ENCODE results near the gene BRWD1. TPM values are rescaled to one million over a fixed set of nuclear protein-coding genes. Genes with fewer than 3 reads are reported as not detected.

BRWD1 gene
- total RNA-seq, 2 donors from 2014 or later = 27.7 to 39.9 TPM

DNA sequence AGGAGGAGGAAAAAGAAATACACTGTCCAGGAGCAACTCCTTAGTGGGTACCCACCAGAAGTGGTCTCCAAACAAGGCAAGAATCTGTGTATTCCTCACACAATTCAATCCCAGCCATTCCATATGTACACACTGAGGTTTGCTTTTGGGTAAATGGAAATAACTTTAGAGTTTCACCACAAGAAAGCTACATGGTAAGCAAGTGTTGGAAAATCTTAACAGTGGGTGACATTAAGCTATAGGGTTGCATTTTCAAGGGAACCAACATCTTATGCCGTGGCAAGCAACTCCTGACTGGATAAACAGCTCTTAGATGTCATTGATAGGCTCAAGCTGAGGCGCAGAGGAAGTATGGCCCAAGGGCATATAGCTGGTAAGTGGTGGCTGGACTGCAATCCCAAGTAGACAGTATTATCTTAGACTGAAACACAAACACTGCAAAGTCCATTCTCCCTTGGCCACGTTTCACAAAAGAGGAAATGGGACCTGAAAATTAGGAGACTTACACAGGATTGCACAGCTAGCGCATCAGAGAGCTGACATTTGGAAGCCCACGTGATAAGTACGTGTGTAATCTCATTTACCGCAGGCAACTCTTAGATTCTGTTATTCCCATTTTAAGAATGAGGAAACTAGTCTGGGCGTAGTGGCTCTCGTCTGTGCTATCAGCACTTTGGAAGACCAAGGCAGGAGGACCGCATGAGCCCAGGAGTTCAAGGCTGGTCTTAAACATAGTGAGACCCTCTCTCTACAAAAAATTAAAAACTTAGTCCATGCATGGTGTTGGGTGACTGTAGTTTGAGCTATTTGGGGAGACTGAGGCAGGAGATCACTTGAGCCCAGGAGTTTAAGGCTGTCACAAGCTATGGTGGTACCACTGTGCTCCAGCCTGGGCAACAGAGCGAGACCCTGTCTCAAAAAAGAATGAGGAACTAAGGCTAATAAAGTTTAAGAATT, 4.0 kb upstream of the BRWD1 start:
- no peaks in the 10 kb centered on the region for H3K27me3 Mint-ChIP-seq
- no peak for ATAC-seq (replicated peaks)
- H3K4me1 Mint-ChIP-seq = peaks cover 16% of the 10 kb centered on the region

GRCh38 chr21:39316729-39317128, 3.3 kb upstream of the BRWD1 start:
- Mint-ChIP-seq H3K9me3 (no peaks in the 10 kb centered on the region), H3K4me1 (peaks cover 23% of the 10 kb centered on the region), H3K27ac (no peak overlapping the region), H3K4me3 (no peak overlapping the region), H3K36me3 (ENCODE audit: low read depth) (peaks cover 21% of the 10 kb centered on the region), H3K27me3 (no peaks in the 10 kb centered on the region)
- no peak for ATAC-seq (replicated peaks)

More for the DNA sequence above, 4.0 kb upstream of the BRWD1 start:
- Mint-ChIP-seq H3K36me3 (ENCODE audit: low read depth) (peaks cover 14% of the 10 kb centered on the region), H3K4me3 (no peak overlapping the region), H3K9me3 (no peaks in the 10 kb centered on the region), H3K27ac (no peak overlapping the region)

GRCh38 chr21:39315603-39316445, 2.4 kb upstream of the BRWD1 start:
- peak overlapping the region; percentile 37 for H3K4me3 Mint-ChIP-seq
- H3K36me3 Mint-ChIP-seq (ENCODE audit: low read depth) = peaks cover 30% of the 10 kb centered on the region
- no peaks in the 10 kb centered on the region for H3K9me3 Mint-ChIP-seq
- ATAC-seq (replicated peaks) = peak; percentile 44
- H3K27me3 Mint-ChIP-seq = no peaks in the 10 kb centered on the region
- peaks cover 30% of the 10 kb centered on the region for H3K4me1 Mint-ChIP-seq
- H3K27ac Mint-ChIP-seq = peak overlapping the region; percentile 33

- H3K4me3 Mint-ChIP-seq = peak overlapping the region; percentile 93
- H3K36me3 Mint-ChIP-seq (ENCODE audit: low read depth) = peaks cover 44% of the 10 kb centered on the region
- H3K27me3 Mint-ChIP-seq = no peaks in the 10 kb centered on the region
- ATAC-seq (replicated peaks) = peak; percentile 68
- no peaks in the 10 kb centered on the region for H3K9me3 Mint-ChIP-seq
- H3K27ac Mint-ChIP-seq = peak overlapping the region; percentile 96
- peaks cover 33% of the 10 kb centered on the region for H3K4me1 Mint-ChIP-seq
Observed at GRCh38 chr21:39314143-39315027, 953 bp upstream of the BRWD1 start.

- H3K9me3 Mint-ChIP-seq = no peaks in the 10 kb centered on the region
- H3K4me3 Mint-ChIP-seq = peak overlapping the region; percentile 93
- peak; percentile 13 for ATAC-seq (replicated peaks)
- H3K27me3 Mint-ChIP-seq = no peaks in the 10 kb centered on the region
- H3K36me3 Mint-ChIP-seq (ENCODE audit: low read depth) = peaks cover 56% of the 10 kb centered on the region
- peak overlapping the region; percentile 96 for H3K27ac Mint-ChIP-seq
- H3K4me1 Mint-ChIP-seq = peaks cover 37% of the 10 kb centered on the region
Observed at GRCh38 chr21:39313042-39313570, 326 bp downstream of the BRWD1 start.

GRCh38 chr21:39312112-39313041, 1.1 kb downstream of the BRWD1 start:
- peak overlapping the region; percentile 83 for H3K27ac Mint-ChIP-seq
- ATAC-seq (replicated peaks) = peak; percentile 78
- H3K36me3 Mint-ChIP-seq (ENCODE audit: low read depth) = peaks cover 63% of the 10 kb centered on the region
- no peaks in the 10 kb centered on the region for H3K9me3 Mint-ChIP-seq
- peak overlapping the region; percentile 93 for H3K4me3 Mint-ChIP-seq
- no peaks in the 10 kb centered on the region for H3K27me3 Mint-ChIP-seq
- H3K4me1 Mint-ChIP-seq = peaks cover 37% of the 10 kb centered on the region

DNA sequence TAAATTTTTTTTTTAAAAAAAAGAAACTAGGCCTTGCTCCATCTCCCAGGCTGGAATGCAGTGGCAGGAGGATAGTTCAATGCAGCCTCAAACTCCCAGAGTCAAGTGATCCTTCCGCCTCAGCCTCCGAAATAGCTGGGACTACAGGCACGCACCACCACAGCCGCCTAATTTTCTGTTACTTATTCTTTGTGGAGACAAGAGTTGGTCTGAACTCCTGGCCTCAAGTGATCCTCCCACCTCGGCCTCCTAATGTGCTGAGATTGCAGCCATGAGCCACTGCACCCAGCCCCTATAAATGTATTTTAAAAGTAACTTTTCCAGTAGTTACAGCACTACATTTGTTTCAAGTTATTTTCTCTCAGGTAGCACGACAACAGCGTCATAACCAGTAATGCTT, 2.3 kb downstream of the BRWD1 start:
- no peak for ATAC-seq (replicated peaks)
- H3K36me3 Mint-ChIP-seq (ENCODE audit: low read depth) = peaks cover 67% of the 10 kb centered on the region
- peak overlapping the region; percentile 55 for H3K27ac Mint-ChIP-seq
- peaks cover 35% of the 10 kb centered on the region for H3K4me1 Mint-ChIP-seq
- no peaks in the 10 kb centered on the region for H3K9me3 Mint-ChIP-seq
- H3K4me3 Mint-ChIP-seq = peak overlapping the region; percentile 93
- H3K27me3 Mint-ChIP-seq = no peaks in the 10 kb centered on the region

DNA sequence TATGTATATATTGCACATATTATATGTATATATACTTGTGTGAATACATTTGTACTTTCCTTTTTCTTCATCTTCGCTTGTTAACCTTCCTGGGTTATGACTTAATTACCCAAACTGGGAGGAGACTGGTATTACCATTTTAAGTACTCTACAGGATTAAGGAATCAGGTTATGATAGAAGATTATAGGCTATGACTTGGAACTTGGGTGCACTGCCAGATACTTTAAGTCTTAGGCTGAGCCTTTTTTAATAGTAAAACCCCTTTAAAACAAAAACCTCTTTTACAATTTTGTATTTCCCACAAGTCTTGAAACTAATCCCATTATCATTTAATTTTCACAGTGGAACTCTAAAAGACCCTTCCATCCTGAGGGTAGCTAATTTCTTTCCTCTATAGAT, 6.0 kb downstream of the BRWD1 start:
- Mint-ChIP-seq H3K27me3 (no peaks in the 10 kb centered on the region), H3K4me1 (peaks cover 24% of the 10 kb centered on the region), H3K4me3 (no peak overlapping the region), H3K9me3 (no peaks in the 10 kb centered on the region), H3K36me3 (ENCODE audit: low read depth) (peaks cover 83% of the 10 kb centered on the region), H3K27ac (no peak overlapping the region)
- no peak for ATAC-seq (replicated peaks)

GRCh38 chr21:39300587-39300986, 12.8 kb downstream of the BRWD1 start:
- Mint-ChIP-seq H3K27me3 (no peaks in the 10 kb centered on the region), H3K9me3 (no peaks in the 10 kb centered on the region), H3K4me1 (peaks cover 19% of the 10 kb centered on the region), H3K4me3 (no peak overlapping the region), H3K36me3 (ENCODE audit: low read depth) (peaks cover 91% of the 10 kb centered on the region), H3K27ac (peak overlapping the region; percentile 53)
- ATAC-seq (replicated peaks) = no peak

GRCh38 chr21:39296891-39297290, 16.5 kb downstream of the BRWD1 start:
- H3K9me3 Mint-ChIP-seq = no peaks in the 10 kb centered on the region
- no peak for ATAC-seq (replicated peaks)
- H3K27me3 Mint-ChIP-seq = no peaks in the 10 kb centered on the region
- no peak overlapping the region for H3K4me3 Mint-ChIP-seq
- H3K27ac Mint-ChIP-seq = peak overlapping the region; percentile 48
- H3K36me3 Mint-ChIP-seq (ENCODE audit: low read depth) = peaks cover 100% of the 10 kb centered on the region
- peaks cover 16% of the 10 kb centered on the region for H3K4me1 Mint-ChIP-seq

GRCh38 chr21:39288987-39289386, 24.4 kb downstream of the BRWD1 start:
- no peaks in the 10 kb centered on the region for H3K27me3 Mint-ChIP-seq
- ATAC-seq (replicated peaks) = no peak
- peak overlapping the region; percentile 32 for H3K27ac Mint-ChIP-seq
- no peak overlapping the region for H3K4me3 Mint-ChIP-seq
- H3K36me3 Mint-ChIP-seq (ENCODE audit: low read depth) = peaks cover 94% of the 10 kb centered on the region
- H3K4me1 Mint-ChIP-seq = no peaks in the 10 kb centered on the region
- no peaks in the 10 kb centered on the region for H3K9me3 Mint-ChIP-seq

GRCh38 chr21:39282911-39283310, 30.5 kb downstream of the BRWD1 start:
- Mint-ChIP-seq H3K9me3 (no peaks in the 10 kb centered on the region), H3K4me1 (peaks cover 7% of the 10 kb centered on the region), H3K27me3 (no peaks in the 10 kb centered on the region), H3K36me3 (ENCODE audit: low read depth) (peaks cover 54% of the 10 kb centered on the region), H3K4me3 (no peak overlapping the region), H3K27ac (no peak overlapping the region)
- no peak for ATAC-seq (replicated peaks)

GRCh38 chr21:39281853-39282252, 31.6 kb downstream of the BRWD1 start:
- Mint-ChIP-seq H3K9me3 (no peaks in the 10 kb centered on the region), H3K4me1 (peaks cover 7% of the 10 kb centered on the region), H3K27me3 (no peaks in the 10 kb centered on the region), H3K27ac (no peak overlapping the region), H3K36me3 (ENCODE audit: low read depth) (peaks cover 52% of the 10 kb centered on the region), H3K4me3 (no peak overlapping the region)
- no peak for ATAC-seq (replicated peaks)
